Spleen (tissue), 7 donors: ENCODE data around the gene LRRTM4.

ENCODE experiments used
- POLR2A ChIP-seq, 3 donors: fragments of 450-650 bp; IDR thresholded peaks; one replicate each; pipeline ENCODE4 v1.5.1; 2017; ENCODE audit warnings: antibody characterized with exemption in 3 of 3, mild to moderate bottlenecking in 1 of 3
- TF ChIP-seq, protein P1 (sequence below), 11 experiments: fragments of 200-600 bp in 7 of 11; fragments of 450-650 bp in 4 of 11; sonication (generic) in 4 of 11; IDR thresholded peaks in 8 of 11; conservative IDR thresholded peaks in 3 of 11; 1 replicate in 7 of 11; 2 replicates in 4 of 11; pipeline versions ENCODE4 v1.4.0 to v1.8.0; 2016 to 2021; ENCODE audit warnings: antibody characterized with exemption in 11 of 11, inconsistent platforms in 4 of 11, mild to moderate bottlenecking in 1 of 11
- donor health status: DM: no; HTN: no; CAD: no; lungs with moderate emphysema.
- donor health status: DM: no; HTN: no; CAD: no.
- donor health status: DM: no; HTN: no; CAD: no.

- no peak for TF ChIP-seq POLR2A (IDR thresholded peaks at IDR 0.05)
- TF ChIP-seq, protein P1, sequence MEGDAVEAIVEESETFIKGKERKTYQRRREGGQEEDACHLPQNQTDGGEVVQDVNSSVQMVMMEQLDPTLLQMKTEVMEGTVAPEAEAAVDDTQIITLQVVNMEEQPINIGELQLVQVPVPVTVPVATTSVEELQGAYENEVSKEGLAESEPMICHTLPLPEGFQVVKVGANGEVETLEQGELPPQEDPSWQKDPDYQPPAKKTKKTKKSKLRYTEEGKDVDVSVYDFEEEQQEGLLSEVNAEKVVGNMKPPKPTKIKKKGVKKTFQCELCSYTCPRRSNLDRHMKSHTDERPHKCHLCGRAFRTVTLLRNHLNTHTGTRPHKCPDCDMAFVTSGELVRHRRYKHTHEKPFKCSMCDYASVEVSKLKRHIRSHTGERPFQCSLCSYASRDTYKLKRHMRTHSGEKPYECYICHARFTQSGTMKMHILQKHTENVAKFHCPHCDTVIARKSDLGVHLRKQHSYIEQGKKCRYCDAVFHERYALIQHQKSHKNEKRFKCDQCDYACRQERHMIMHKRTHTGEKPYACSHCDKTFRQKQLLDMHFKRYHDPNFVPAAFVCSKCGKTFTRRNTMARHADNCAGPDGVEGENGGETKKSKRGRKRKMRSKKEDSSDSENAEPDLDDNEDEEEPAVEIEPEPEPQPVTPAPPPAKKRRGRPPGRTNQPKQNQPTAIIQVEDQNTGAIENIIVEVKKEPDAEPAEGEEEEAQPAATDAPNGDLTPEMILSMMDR (IDR thresholded peaks at IDR 0.05 in 8 of 11, conservative IDR thresholded peaks at IDR 0.05 in 3 of 11), result no peak
These were observed 592.0 kb downstream of the LRRTM4 start for GRCh38 chr2:76930056-76930744.
